Trophoblast cell (in vitro differentiated cells and primary cell): ENCODE data around the gene GNAO1.

Source experiments
- DNase-seq, 2 donors: peaks; one replicate each; pipeline ENCODE4 v3.0.0-alpha.2; 2016
- H2AFZ ChIP-seq: 2 replicates; pipeline ENCODE4 v1.6.1; 2013; ENCODE audit warnings: low read length, moderate library complexity, mild to moderate bottlenecking; ENCODE audit not compliant: insufficient read depth, poor library complexity
- H2AK5ac ChIP-seq: 2 replicates; pipeline ENCODE4 v1.6.1; 2013; ENCODE audit warnings: mild to moderate bottlenecking, low read length
- H2BK120ac ChIP-seq: 2 replicates; pipeline ENCODE4 v1.6.1; 2013; ENCODE audit warnings: low read length, mild to moderate bottlenecking, moderate library complexity; ENCODE audit not compliant: insufficient read depth, poor library complexity
- H2BK12ac ChIP-seq: 2 replicates; pipeline ENCODE4 v1.6.1; 2013; ENCODE audit warnings: mild to moderate bottlenecking, low read length, moderate library complexity
- H2BK5ac ChIP-seq: 2 replicates; pipeline ENCODE4 v1.6.1; 2013; ENCODE audit warnings: low read length, low read depth, moderate library complexity, mild to moderate bottlenecking; ENCODE audit not compliant: poor library complexity
- H3K14ac ChIP-seq: 2 replicates; pipeline ENCODE4 v1.6.1; 2013; ENCODE audit warnings: mild to moderate bottlenecking, low read length
- H3K18ac ChIP-seq: 2 replicates; pipeline ENCODE4 v1.6.1; 2013; ENCODE audit warnings: mild to moderate bottlenecking, low read length
- H3K23ac ChIP-seq: 2 replicates; pipeline ENCODE4 v1.6.1; 2013; ENCODE audit warnings: low read length
- H3K27ac ChIP-seq: 2 replicates; pipeline ENCODE4 v1.5.1; 2013; ENCODE audit warnings: low read depth, mild to moderate bottlenecking, inconsistent platforms, low read length, moderate library complexity
- H3K27me3 ChIP-seq: 2 replicates; pipeline ENCODE4 v1.6.1; 2013; ENCODE audit warnings: inconsistent platforms, mild to moderate bottlenecking, low read length, moderate library complexity; ENCODE audit not compliant: insufficient read depth
- H3K36me3 ChIP-seq, 2 experiments: 1 replicate in 1 of 2; 2 replicates in 1 of 2; pipeline ENCODE4 v1.6.1; 2013; ENCODE audit warnings: low read length in 2 of 2, mild to moderate bottlenecking in 2 of 2, moderate library complexity in 1 of 2; ENCODE audit not compliant: insufficient read depth in 2 of 2, control insufficient read depth in 1 of 2
- H3K4ac ChIP-seq: 2 replicates; pipeline ENCODE4 v1.6.1; 2013; ENCODE audit warnings: low read depth, mild to moderate bottlenecking, low read length, moderate library complexity
- H3K4me1 ChIP-seq, 2 experiments: 1 replicate in 1 of 2; 2 replicates in 1 of 2; pipeline ENCODE4 v1.6.1; 2013; ENCODE audit warnings: low read length in 2 of 2, mild to moderate bottlenecking in 2 of 2, moderate library complexity in 1 of 2; ENCODE audit not compliant: insufficient read depth in 2 of 2, control insufficient read depth in 1 of 2
- H3K4me2 ChIP-seq: 2 replicates; pipeline ENCODE4 v1.6.1; 2013; ENCODE audit warnings: inconsistent platforms, mild to moderate bottlenecking, low read length, moderate library complexity
- H3K4me3 ChIP-seq: 2 replicates; pipeline ENCODE4 v1.5.1; 2013; ENCODE audit warnings: mild to moderate bottlenecking, low read depth, low read length, inconsistent platforms
- H3K79me1 ChIP-seq: one replicate; pipeline ENCODE4 v1.6.1; 2013; ENCODE audit warnings: low read length
- H3K79me2 ChIP-seq: 2 replicates; pipeline ENCODE4 v1.6.1; 2013; ENCODE audit warnings: low read length, mild to moderate bottlenecking; ENCODE audit not compliant: control insufficient read depth, insufficient read depth, poor library complexity
- H3K9ac ChIP-seq: 2 replicates; pipeline ENCODE4 v1.6.1; 2013; ENCODE audit warnings: mild to moderate bottlenecking, low read length
- H3K9me3 ChIP-seq: 2 replicates; pipeline ENCODE4 v1.6.1; 2013; ENCODE audit warnings: low read depth, mild to moderate bottlenecking, control low read depth, inconsistent platforms, low read length; ENCODE audit not compliant: insufficient read depth
- H4K12ac ChIP-seq: 2 replicates; pipeline ENCODE4 v1.6.1; 2013; ENCODE audit warnings: low read depth, mild to moderate bottlenecking, low read length, moderate library complexity
- H4K8ac ChIP-seq: 2 replicates; pipeline ENCODE4 v1.6.1; 2013; ENCODE audit warnings: low read depth, mild to moderate bottlenecking, low read length, moderate library complexity
- H4K91ac ChIP-seq: one replicate; pipeline ENCODE4 v1.6.1; 2013; ENCODE audit warnings: low read depth, mild to moderate bottlenecking, low read length, moderate library complexity
- WGBS: extraction: QIAGEN DNeasy Blood & Tissue Kit; methylation state at CpG from one replicate; pipeline ENCODE4 v1.1.7; 2013; ENCODE audit warnings: missing lambda C conversion rate; ENCODE audit not compliant: insufficient read length, insufficient coverage; ENCODE audit errors: extremely low coverage; 5-methylcytosine and 5-hydroxymethylcytosine counted together

Gene GNAO1

DNA sequence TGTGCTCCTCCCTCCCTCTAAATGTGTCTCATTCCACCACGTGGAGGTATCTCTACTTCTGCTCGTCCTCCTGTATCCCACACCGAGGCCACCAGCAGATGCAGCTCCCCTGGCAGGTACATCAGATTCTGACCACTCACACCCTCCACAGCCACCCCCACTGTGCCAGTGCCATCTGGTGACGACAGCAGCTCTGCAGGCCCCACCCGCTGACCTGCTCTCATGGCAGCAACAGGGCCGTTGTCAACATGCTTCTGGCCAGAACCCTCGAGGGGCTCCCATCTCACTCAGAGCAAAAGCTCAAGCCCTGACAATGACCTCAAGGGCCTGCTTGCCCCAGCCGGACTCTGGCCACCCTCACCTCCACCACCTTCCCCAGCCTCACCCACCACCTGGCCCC, 140.6 kb downstream of the GNAO1 start:
- Histone ChIP-seq H3K9ac (no peak overlapping the region), H3K9me3 (no peaks in the 10 kb centered on the region), H3K27me3 (no peaks in the 10 kb centered on the region), H3K27ac (no peak overlapping the region), H3K4me1 (peaks cover 0 to 2% of the 10 kb centered on the region in 2 experiments), H3K23ac (no peak overlapping the region), H4K91ac (no peak overlapping the region), H3K4me2 (no peak overlapping the region), H2AFZ (no peak overlapping the region), H2BK120ac (no peak overlapping the region), H3K18ac (no peak overlapping the region), H3K36me3 (no peaks in the 10 kb centered on the region), H4K8ac (no peak overlapping the region), H2BK12ac (no peak overlapping the region), H3K79me2 (no peaks in the 10 kb centered on the region), H2BK5ac (no peak overlapping the region), H3K79me1 (no peaks in the 10 kb centered on the region), H3K4me3 (no peak overlapping the region), H2AK5ac (no peak overlapping the region), H3K14ac (no peak overlapping the region), H3K4ac (no peak overlapping the region), H4K12ac (no peak overlapping the region)
- no CpG with 5 or more reads among the region's 8 CpGs for WGBS
- DNase-seq, result no peak

GRCh38 chr16:56332464-56333079, 141.3 kb downstream of the GNAO1 start:
- no peak overlapping the region for H2AK5ac ChIP-seq
- no peak overlapping the region for H4K12ac ChIP-seq
- no peaks in the 10 kb centered on the region for H3K36me3 ChIP-seq
- H4K91ac ChIP-seq, result no peak overlapping the region
- no peak overlapping the region for H3K14ac ChIP-seq
- no peak overlapping the region for H3K27ac ChIP-seq
- no peak overlapping the region for H2AFZ ChIP-seq
- H3K18ac ChIP-seq, result no peak overlapping the region
- no peaks in the 10 kb centered on the region for H3K9me3 ChIP-seq
- no peak overlapping the region for H3K9ac ChIP-seq
- H3K23ac ChIP-seq, result no peak overlapping the region
- no peak overlapping the region for H3K4ac ChIP-seq
- H4K8ac ChIP-seq, result no peak overlapping the region
- peak; percentile 53 to 80 for DNase-seq
- no CpG with 5 or more reads among the region's 16 CpGs for WGBS
- no peaks in the 10 kb centered on the region for H3K79me2 ChIP-seq
- peaks cover 0 to 2% of the 10 kb centered on the region in 2 experiments for H3K4me1 ChIP-seq
- no peak overlapping the region for H3K4me2 ChIP-seq
- no peak overlapping the region for H3K4me3 ChIP-seq
- no peaks in the 10 kb centered on the region for H3K27me3 ChIP-seq
- no peaks in the 10 kb centered on the region for H3K79me1 ChIP-seq
- H2BK5ac ChIP-seq, result no peak overlapping the region
- no peak overlapping the region for H2BK12ac ChIP-seq
- H2BK120ac ChIP-seq, result no peak overlapping the region

DNA sequence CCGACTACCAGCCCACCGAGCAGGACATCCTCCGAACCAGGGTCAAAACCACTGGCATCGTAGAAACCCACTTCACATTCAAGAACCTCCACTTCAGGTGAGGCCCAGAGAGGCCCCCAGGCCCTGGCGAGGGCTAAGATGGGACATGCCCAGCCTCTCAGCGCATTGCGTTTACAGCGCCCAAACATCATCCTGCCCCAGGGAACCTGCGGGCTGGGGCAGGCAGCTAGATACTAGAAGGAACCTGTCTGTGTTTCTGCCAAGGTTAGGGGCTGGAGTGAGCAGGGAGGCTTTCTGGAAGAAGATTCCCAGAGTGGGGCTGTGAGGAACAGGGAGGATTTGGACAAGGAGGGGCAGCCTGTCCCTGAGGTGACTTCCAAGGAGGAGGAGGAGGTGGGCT, 143.5 kb downstream of the GNAO1 start:
- Histone ChIP-seq H3K27ac (no peak overlapping the region), H3K27me3 (no peaks in the 10 kb centered on the region), H3K36me3 (no peaks in the 10 kb centered on the region), H3K9ac (no peak overlapping the region), H2AK5ac (no peak overlapping the region), H3K79me1 (no peaks in the 10 kb centered on the region), H4K8ac (no peak overlapping the region), H3K4me1 (no peaks in the 10 kb centered on the region), H3K79me2 (no peaks in the 10 kb centered on the region), H2BK120ac (no peak overlapping the region), H3K18ac (no peak overlapping the region), H3K14ac (no peak overlapping the region), H2AFZ (no peak overlapping the region), H3K23ac (no peak overlapping the region), H4K12ac (no peak overlapping the region), H4K91ac (no peak overlapping the region), H3K9me3 (no peaks in the 10 kb centered on the region), H2BK12ac (no peak overlapping the region), H3K4me3 (no peak overlapping the region), H2BK5ac (no peak overlapping the region), H3K4ac (no peak overlapping the region), H3K4me2 (no peak overlapping the region)
- WGBS, result no CpG with 5 or more reads among the region's 9 CpGs
- no peak for DNase-seq

- H2AFZ ChIP-seq, result no peak overlapping the region
- H3K14ac ChIP-seq, result no peak overlapping the region
- WGBS, result no CpG with 5 or more reads among the region's 8 CpGs
- DNase-seq, result no peak
- H3K79me2 ChIP-seq, result no peaks in the 10 kb centered on the region
- H4K91ac ChIP-seq, result no peak overlapping the region
- no peak overlapping the region for H3K4ac ChIP-seq
- H3K9me3 ChIP-seq, result no peaks in the 10 kb centered on the region
- no peak overlapping the region for H3K4me3 ChIP-seq
- H3K9ac ChIP-seq, result no peak overlapping the region
- no peak overlapping the region for H4K12ac ChIP-seq
- no peaks in the 10 kb centered on the region for H3K4me1 ChIP-seq
- H3K27ac ChIP-seq, result no peak overlapping the region
- no peaks in the 10 kb centered on the region for H3K27me3 ChIP-seq
- H2BK120ac ChIP-seq, result no peak overlapping the region
- no peaks in the 10 kb centered on the region for H3K79me1 ChIP-seq
- H2BK12ac ChIP-seq, result no peak overlapping the region
- H3K4me2 ChIP-seq, result no peak overlapping the region
- no peaks in the 10 kb centered on the region for H3K36me3 ChIP-seq
- no peak overlapping the region for H3K23ac ChIP-seq
- no peak overlapping the region for H4K8ac ChIP-seq
- H2AK5ac ChIP-seq, result no peak overlapping the region
- no peak overlapping the region for H3K18ac ChIP-seq
- no peak overlapping the region for H2BK5ac ChIP-seq
These were observed 144.9 kb downstream of the GNAO1 start for GRCh38 chr16:56336071-56336688.
